NCI-H82 treated with DMSO at 0.1 percent for 48 hours (cell line): ENCODE data around the gene ADGRD1.

Experiments
- DNase-seq: peaks from one replicate; lab custom pipeline; 2025; ENCODE audit not compliant: unreplicated experiment; lab: John Stamatoyannopoulos, UW

Gene ADGRD1

GRCh38 chr12:131130311-131130911, 176.7 kb downstream of the ADGRD1 start:
- no peak for DNase-seq

- DNase-seq = no peak
These were observed 177.5 kb downstream of the ADGRD1 start for GRCh38 chr12:131131077-131131807.

GRCh38 chr12:131131808-131132117, 178.1 kb downstream of the ADGRD1 start:
- no peak for DNase-seq

- DNase-seq = peak; percentile 39
These were observed 178.6 kb downstream of the ADGRD1 start for GRCh38 chr12:131132118-131132892.

- DNase-seq = no peak
These were observed 179.6 kb downstream of the ADGRD1 start for GRCh38 chr12:131133015-131133905.

- DNase-seq = no peak
These were observed 180.3 kb downstream of the ADGRD1 start for GRCh38 chr12:131133994-131134393.

GRCh38 chr12:131134523-131135310, 181.0 kb downstream of the ADGRD1 start:
- no peak for DNase-seq

- DNase-seq = no peak
These were observed 181.6 kb downstream of the ADGRD1 start for GRCh38 chr12:131135311-131135785.

GRCh38 chr12:131135786-131136538, 182.3 kb downstream of the ADGRD1 start:
- no peak for DNase-seq

GRCh38 chr12:131136539-131136872, 182.8 kb downstream of the ADGRD1 start:
- DNase-seq = no peak

GRCh38 chr12:131137009-131137835, 183.5 kb downstream of the ADGRD1 start:
- no peak for DNase-seq

- no peak for DNase-seq
These were observed 184.3 kb downstream of the ADGRD1 start for GRCh38 chr12:131137836-131138637.

- no peak for DNase-seq
These were observed 185.1 kb downstream of the ADGRD1 start for GRCh38 chr12:131138638-131139362.

- DNase-seq = no peak
These were observed 185.8 kb downstream of the ADGRD1 start for GRCh38 chr12:131139363-131140068.

GRCh38 chr12:131140069-131140435, 186.3 kb downstream of the ADGRD1 start:
- DNase-seq = no peak

GRCh38 chr12:131140697-131141096, 187.0 kb downstream of the ADGRD1 start:
- DNase-seq = no peak

- no peak for DNase-seq
These were observed 187.8 kb downstream of the ADGRD1 start for GRCh38 chr12:131141514-131141913.
